HEK293 (cell line): ENCODE measurements around the gene KIAA0825.

Experiments
- CTCF ChIA-PET: fragments of 350-600 bp; formaldehyde crosslinking; extraction: SDS; loops from one replicate; lab custom pipeline; 2021; ENCODE audit warnings: antibody characterized with exemption; lab: Yijun Ruan, JAX
- POLR2A ChIA-PET: fragments of 300-600 bp; formaldehyde crosslinking; extraction: SDS; loops from one replicate; lab custom pipeline; 2020; ENCODE audit warnings: antibody characterized with exemption, inconsistent platforms; lab: Yijun Ruan, JAX
- H3K27ac ChIP-seq: fragments of 200-500 bp; sonication (Bioruptor generic); 2 replicates; pipeline ENCODE4 v1.5.1; 2014; ENCODE audit warnings: low read depth, low read length, control low read depth, inconsistent platforms; ENCODE audit errors: extremely low read depth
- H3K36me3 ChIP-seq, 2 experiments: fragments of 200-500 bp in 1 of 2; sonication (Bioruptor generic) in 1 of 2; 1 replicate in 1 of 2; 2 replicates in 1 of 2; pipeline ENCODE4 v1.5.1; 2014 to 2017; ENCODE audit warnings: inconsistent platforms in 2 of 2, low read length in 2 of 2; ENCODE audit not compliant: control insufficient read depth in 2 of 2, insufficient read depth in 1 of 2
- H3K4me1 ChIP-seq: fragments of 200-500 bp; sonication (Bioruptor generic); 2 replicates; pipeline ENCODE4 v1.5.1; 2014; ENCODE audit warnings: mild to moderate bottlenecking, low read length, inconsistent platforms; ENCODE audit not compliant: control insufficient read depth, insufficient read depth
- H3K4me3 ChIP-seq: 2 replicates; pipeline ENCODE4 v1.5.1; 2011; ENCODE audit warnings: low read depth, mild to moderate bottlenecking, control low read depth, low read length, moderate library complexity
- H3K9me3 ChIP-seq: fragments of 200-500 bp; sonication (Bioruptor generic); 2 replicates; pipeline ENCODE4 v1.5.1; 2014; ENCODE audit warnings: low read depth, low read length, inconsistent platforms; ENCODE audit not compliant: control insufficient read depth, insufficient read depth
- ELK4 ChIP-seq: IDR thresholded peaks from 2 replicates; pipeline ENCODE4 v1.6.1; 2011; ENCODE audit warnings: mild to moderate bottlenecking, low read depth, low read length, borderline replicate concordance
- KLF10 ChIP-seq: fragments of 450-650 bp; IDR thresholded peaks from 2 replicates; pipeline ENCODE4 v1.5.1; 2018; ENCODE audit warnings: missing biosample characterization, mild to moderate bottlenecking, missing genetic modification characterization
- KLF16 ChIP-seq: fragments of 450-650 bp; formaldehyde crosslinking; IDR thresholded peaks from 2 replicates; pipeline ENCODE4 v1.5.1; 2017; ENCODE audit warnings: missing biosample characterization, missing genetic modification characterization
- KLF17 ChIP-seq: fragments of 450-650 bp; formaldehyde crosslinking; IDR thresholded peaks from 2 replicates; pipeline ENCODE4 v1.5.1; 2016; ENCODE audit warnings: missing biosample characterization, missing genetic modification characterization
- SP3 ChIP-seq: fragments of 450-650 bp; formaldehyde crosslinking; IDR thresholded peaks from 2 replicates; pipeline ENCODE4 v1.5.1; 2016; ENCODE audit warnings: missing biosample characterization, missing genetic modification characterization
- ZNF10 ChIP-seq: fragments of 450-650 bp; formaldehyde crosslinking; IDR thresholded peaks from 2 replicates; pipeline ENCODE4 v1.5.1; 2017; ENCODE audit warnings: missing biosample characterization, missing genetic modification characterization
- ZNF114 ChIP-seq: fragments of 450-650 bp; formaldehyde crosslinking; IDR thresholded peaks from 2 replicates; pipeline ENCODE4 v1.5.0; 2017; ENCODE audit warnings: missing biosample characterization, missing genetic modification characterization
- ZNF366 ChIP-seq: fragments of 450-650 bp; formaldehyde crosslinking; conservative IDR thresholded peaks from 2 replicates; pipeline ENCODE4 v1.5.1; 2016; ENCODE audit warnings: missing biosample characterization, missing genetic modification characterization
- ZNF423 ChIP-seq: fragments of 450-650 bp; formaldehyde crosslinking; IDR thresholded peaks from 2 replicates; pipeline ENCODE4 v1.5.1; 2016; ENCODE audit warnings: missing biosample characterization, missing genetic modification characterization
- ZNF596 ChIP-seq: fragments of 450-650 bp; IDR thresholded peaks from 2 replicates; pipeline ENCODE4 v1.5.0; 2018; ENCODE audit warnings: missing biosample characterization, mild to moderate bottlenecking, missing genetic modification characterization, moderate library complexity
- ZNF610 ChIP-seq: fragments of 450-650 bp; formaldehyde crosslinking; IDR thresholded peaks from 2 replicates; pipeline ENCODE4 v1.5.1; 2016; ENCODE audit warnings: missing biosample characterization, missing genetic modification characterization, borderline replicate concordance
- ZNF639 ChIP-seq: fragments of 450-650 bp; formaldehyde crosslinking; IDR thresholded peaks from 2 replicates; pipeline ENCODE4 v1.5.1; 2016; ENCODE audit warnings: missing biosample characterization, missing genetic modification characterization
- ZNF830 ChIP-seq: fragments of 450-650 bp; IDR thresholded peaks from 2 replicates; pipeline ENCODE4 v1.5.0; 2018; ENCODE audit warnings: missing biosample characterization, missing genetic modification characterization, low read depth, mild to moderate bottlenecking, moderate library complexity
- TF ChIP-seq, protein P1 (sequence below): fragments of 450-650 bp; formaldehyde crosslinking; conservative IDR thresholded peaks from 2 replicates; pipeline ENCODE4 v1.5.1; 2016; ENCODE audit warnings: low read depth, missing biosample characterization, missing genetic modification characterization
- TF ChIP-seq, protein P2 (sequence below): fragments of 450-650 bp; formaldehyde crosslinking; conservative IDR thresholded peaks from 2 replicates; pipeline ENCODE4 v1.5.1; 2016; ENCODE audit warnings: low read depth, missing biosample characterization, missing genetic modification characterization
- TF ChIP-seq, protein P3 (sequence below): fragments of 450-650 bp; formaldehyde crosslinking; IDR thresholded peaks from 2 replicates; pipeline ENCODE4 v1.5.1; 2016; ENCODE audit warnings: missing biosample characterization, missing genetic modification characterization
- TF ChIP-seq, protein P4 (sequence below): fragments of 450-650 bp; formaldehyde crosslinking; IDR thresholded peaks from 2 replicates; pipeline ENCODE4 v1.5.1; 2017; ENCODE audit warnings: missing biosample characterization, missing genetic modification characterization

The KIAA0825 gene

GRCh38 chr5:94571415-94571814 lies 47.0 kb downstream of the KIAA0825 start:
- H3K4me3 ChIP-seq: no peak overlapping the region
- TF ChIP-seq, protein P1, sequence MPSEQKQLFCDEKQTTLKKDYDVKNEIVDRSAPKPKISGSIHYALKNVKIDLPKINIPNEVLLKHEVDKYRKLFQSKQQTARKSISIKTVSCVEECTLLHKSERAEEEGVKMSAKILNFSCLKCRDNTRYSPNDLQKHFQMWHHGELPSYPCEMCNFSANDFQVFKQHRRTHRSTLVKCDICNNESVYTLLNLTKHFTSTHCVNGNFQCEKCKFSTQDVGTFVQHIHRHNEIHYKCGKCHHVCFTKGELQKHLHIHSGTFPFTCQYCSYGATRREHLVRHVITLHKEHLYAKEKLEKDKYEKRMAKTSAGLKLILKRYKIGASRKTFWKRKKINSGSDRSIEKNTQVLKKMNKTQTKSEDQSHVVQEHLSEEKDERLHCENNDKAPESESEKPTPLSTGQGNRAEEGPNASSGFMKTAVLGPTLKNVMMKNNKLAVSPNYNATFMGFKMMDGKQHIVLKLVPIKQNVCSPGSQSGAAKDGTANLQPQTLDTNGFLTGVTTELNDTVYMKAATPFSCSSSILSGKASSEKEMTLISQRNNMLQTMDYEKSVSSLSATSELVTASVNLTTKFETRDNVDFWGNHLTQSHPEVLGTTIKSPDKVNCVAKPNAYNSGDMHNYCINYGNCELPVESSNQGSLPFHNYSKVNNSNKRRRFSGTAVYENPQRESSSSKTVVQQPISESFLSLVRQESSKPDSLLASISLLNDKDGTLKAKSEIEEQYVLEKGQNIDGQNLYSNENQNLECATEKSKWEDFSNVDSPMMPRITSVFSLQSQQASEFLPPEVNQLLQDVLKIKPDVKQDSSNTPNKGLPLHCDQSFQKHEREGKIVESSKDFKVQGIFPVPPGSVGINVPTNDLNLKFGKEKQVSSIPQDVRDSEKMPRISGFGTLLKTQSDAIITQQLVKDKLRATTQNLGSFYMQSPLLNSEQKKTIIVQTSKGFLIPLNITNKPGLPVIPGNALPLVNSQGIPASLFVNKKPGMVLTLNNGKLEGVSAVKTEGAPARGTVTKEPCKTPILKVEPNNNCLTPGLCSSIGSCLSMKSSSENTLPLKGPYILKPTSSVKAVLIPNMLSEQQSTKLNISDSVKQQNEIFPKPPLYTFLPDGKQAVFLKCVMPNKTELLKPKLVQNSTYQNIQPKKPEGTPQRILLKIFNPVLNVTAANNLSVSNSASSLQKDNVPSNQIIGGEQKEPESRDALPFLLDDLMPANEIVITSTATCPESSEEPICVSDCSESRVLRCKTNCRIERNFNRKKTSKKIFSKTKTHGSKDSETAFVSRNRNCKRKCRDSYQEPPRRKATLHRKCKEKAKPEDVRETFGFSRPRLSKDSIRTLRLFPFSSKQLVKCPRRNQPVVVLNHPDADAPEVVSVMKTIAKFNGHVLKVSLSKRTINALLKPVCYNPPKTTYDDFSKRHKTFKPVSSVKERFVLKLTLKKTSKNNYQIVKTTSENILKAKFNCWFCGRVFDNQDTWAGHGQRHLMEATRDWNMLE (tag by site-specific recombination): no peak
- no peak for TF ChIP-seq ZNF114
- TF ChIP-seq ZNF366 (tag by site-specific recombination): no peak
- no peak for TF ChIP-seq KLF17 (tag by site-specific recombination)
- no peak for TF ChIP-seq KLF10 (tag by site-specific recombination)
- TF ChIP-seq SP3: no peak
- TF ChIP-seq KLF16 (tag by site-specific recombination): no peak
- TF ChIP-seq ELK4: no peak
- no peak for TF ChIP-seq ZNF10 (tag by site-specific recombination)
- TF ChIP-seq, protein P2, sequence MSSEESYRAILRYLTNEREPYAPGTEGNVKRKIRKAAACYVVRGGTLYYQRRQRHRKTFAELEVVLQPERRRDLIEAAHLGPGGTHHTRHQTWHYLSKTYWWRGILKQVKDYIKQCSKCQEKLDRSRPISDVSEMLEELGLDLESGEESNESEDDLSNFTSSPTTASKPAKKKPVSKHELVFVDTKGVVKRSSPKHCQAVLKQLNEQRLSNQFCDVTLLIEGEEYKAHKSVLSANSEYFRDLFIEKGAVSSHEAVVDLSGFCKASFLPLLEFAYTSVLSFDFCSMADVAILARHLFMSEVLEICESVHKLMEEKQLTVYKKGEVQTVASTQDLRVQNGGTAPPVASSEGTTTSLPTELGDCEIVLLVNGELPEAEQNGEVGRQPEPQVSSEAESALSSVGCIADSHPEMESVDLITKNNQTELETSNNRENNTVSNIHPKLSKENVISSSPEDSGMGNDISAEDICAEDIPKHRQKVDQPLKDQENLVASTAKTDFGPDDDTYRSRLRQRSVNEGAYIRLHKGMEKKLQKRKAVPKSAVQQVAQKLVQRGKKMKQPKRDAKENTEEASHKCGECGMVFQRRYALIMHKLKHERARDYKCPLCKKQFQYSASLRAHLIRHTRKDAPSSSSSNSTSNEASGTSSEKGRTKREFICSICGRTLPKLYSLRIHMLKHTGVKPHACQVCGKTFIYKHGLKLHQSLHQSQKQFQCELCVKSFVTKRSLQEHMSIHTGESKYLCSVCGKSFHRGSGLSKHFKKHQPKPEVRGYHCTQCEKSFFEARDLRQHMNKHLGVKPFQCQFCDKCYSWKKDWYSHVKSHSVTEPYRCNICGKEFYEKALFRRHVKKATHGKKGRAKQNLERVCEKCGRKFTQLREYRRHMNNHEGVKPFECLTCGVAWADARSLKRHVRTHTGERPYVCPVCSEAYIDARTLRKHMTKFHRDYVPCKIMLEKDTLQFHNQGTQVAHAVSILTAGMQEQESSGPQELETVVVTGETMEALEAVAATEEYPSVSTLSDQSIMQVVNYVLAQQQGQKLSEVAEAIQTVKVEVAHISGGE (tag by site-specific recombination): no peak
- ChIA-PET CTCF (no interaction called here), POLR2A (no interaction called here)
- H3K9me3 ChIP-seq: no peaks in the 10 kb centered on the region
- no peak overlapping the region for H3K27ac ChIP-seq
- no peaks in the 10 kb centered on the region for H3K36me3 ChIP-seq
- no peaks in the 10 kb centered on the region for H3K4me1 ChIP-seq

GRCh38 chr5:94564812-94565211 lies 53.6 kb downstream of the KIAA0825 start:
- no peak overlapping the region for H3K27ac ChIP-seq
- TF ChIP-seq ZNF596 (tag by site-specific recombination): peak; percentile 94
- TF ChIP-seq, protein P3, sequence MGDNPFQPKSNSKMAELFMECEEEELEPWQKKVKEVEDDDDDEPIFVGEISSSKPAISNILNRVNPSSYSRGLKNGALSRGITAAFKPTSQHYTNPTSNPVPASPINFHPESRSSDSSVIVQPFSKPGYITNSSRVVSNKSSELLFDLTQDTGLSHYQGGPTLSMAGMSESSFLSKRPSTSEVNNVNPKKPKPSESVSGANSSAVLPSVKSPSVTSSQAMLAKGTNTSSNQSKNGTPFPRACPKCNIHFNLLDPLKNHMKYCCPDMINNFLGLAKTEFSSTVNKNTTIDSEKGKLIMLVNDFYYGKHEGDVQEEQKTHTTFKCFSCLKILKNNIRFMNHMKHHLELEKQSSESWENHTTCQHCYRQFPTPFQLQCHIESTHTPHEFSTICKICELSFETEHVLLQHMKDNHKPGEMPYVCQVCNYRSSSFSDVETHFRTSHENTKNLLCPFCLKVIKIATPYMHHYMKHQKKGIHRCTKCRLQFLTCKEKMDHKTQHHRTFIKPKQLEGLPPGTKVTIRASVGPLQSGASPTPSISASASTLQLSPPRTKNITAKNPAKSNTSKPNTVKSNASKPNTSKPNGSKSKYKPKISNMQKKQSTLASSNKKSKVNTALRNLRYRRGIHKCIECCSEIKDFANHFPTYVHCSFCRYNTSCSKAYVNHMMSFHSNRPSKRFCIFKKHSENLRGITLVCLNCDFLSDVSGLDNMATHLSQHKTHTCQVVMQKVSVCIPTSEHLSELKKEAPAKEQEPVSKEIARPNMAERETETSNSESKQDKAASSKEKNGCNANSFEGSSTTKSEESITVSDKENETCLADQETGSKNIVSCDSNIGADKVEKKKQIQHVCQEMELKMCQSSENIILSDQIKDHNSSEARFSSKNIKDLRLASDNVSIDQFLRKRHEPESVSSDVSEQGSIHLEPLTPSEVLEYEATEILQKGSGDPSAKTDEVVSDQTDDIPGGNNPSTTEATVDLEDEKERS (tag by site-specific recombination): no peak
- TF ChIP-seq ZNF610 (tag by site-specific recombination): no peak
- TF ChIP-seq ZNF830: no peak
- TF ChIP-seq ZNF639 (tag by site-specific recombination): no peak
- no peak for TF ChIP-seq ZNF423 (tag by site-specific recombination)
- TF ChIP-seq, protein P4, sequence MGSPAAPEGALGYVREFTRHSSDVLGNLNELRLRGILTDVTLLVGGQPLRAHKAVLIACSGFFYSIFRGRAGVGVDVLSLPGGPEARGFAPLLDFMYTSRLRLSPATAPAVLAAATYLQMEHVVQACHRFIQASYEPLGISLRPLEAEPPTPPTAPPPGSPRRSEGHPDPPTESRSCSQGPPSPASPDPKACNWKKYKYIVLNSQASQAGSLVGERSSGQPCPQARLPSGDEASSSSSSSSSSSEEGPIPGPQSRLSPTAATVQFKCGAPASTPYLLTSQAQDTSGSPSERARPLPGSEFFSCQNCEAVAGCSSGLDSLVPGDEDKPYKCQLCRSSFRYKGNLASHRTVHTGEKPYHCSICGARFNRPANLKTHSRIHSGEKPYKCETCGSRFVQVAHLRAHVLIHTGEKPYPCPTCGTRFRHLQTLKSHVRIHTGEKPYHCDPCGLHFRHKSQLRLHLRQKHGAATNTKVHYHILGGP: no peak
- TF ChIP-seq ZNF366 (tag by site-specific recombination): peak; percentile 73
- CTCF ChIA-PET: no interaction called here
- POLR2A ChIA-PET: no interaction called here
- no peaks in the 10 kb centered on the region for H3K36me3 ChIP-seq
- H3K4me1 ChIP-seq: no peaks in the 10 kb centered on the region
- no peak overlapping the region for H3K4me3 ChIP-seq
- H3K9me3 ChIP-seq: no peaks in the 10 kb centered on the region
